Progenitor cell of endocrine pancreas (in vitro differentiated cells): Measurements from ENCODE around the gene CLEC3B. TPM values are rescaled to one million over a fixed set of nuclear protein-coding genes. Genes with fewer than 3 reads are reported as not detected.

Experiments
- DNase-seq: peaks from one replicate; pipeline ENCODE4 v3.0.0; 2021; ENCODE audit warnings: low spot score; ENCODE audit not compliant: unreplicated experiment
- H3K27ac Mint-ChIP-seq: 2 replicates; pipeline ENCODE4 v1.8.0; 2021; ENCODE audit warnings: mild to moderate bottlenecking, moderate library complexity, mixed read lengths
- H3K27me3 Mint-ChIP-seq: 2 replicates; pipeline ENCODE4 v1.8.0; 2021; ENCODE audit warnings: mixed read lengths
- H3K36me3 Mint-ChIP-seq: 2 replicates; pipeline ENCODE4 v1.8.0; 2022; ENCODE audit warnings: mixed read lengths; ENCODE audit not compliant: insufficient read depth
- H3K4me1 Mint-ChIP-seq: 2 replicates; pipeline ENCODE4 v1.8.0; 2021; ENCODE audit warnings: low read depth, mixed read lengths
- H3K4me3 Mint-ChIP-seq: 2 replicates; pipeline ENCODE4 v1.8.0; 2021; ENCODE audit warnings: low read depth, mild to moderate bottlenecking, moderate library complexity, mixed read lengths
- H3K9me3 Mint-ChIP-seq: 2 replicates; pipeline ENCODE4 v1.8.0; 2021; ENCODE audit warnings: low read depth, mixed read lengths
- CTCF ChIP-seq: fragments of 200-600 bp; sonication (generic); IDR thresholded peaks from one replicate; pipeline ENCODE4 v1.5.0; 2021; ENCODE audit warnings: antibody characterized with exemption, mild to moderate bottlenecking; ENCODE audit not compliant: unreplicated experiment
- total RNA-seq: library from RNA; stranded (reverse); gene quantifications from 2 replicates; pipeline ENCODE4 v1.2.1, GENCODE V29; 2021

The CLEC3B gene
- total RNA-seq, 1 donor from 2014 or later, result not detected

GRCh38 chr3:45083023-45083422 is 56.9 kb downstream of the CLEC3B start:
- no peak overlapping the region for H3K4me3 Mint-ChIP-seq
- peaks cover 1% of the 10 kb centered on the region for H3K36me3 Mint-ChIP-seq
- TF ChIP-seq CTCF, result no peak
- H3K27me3 Mint-ChIP-seq, result peaks cover 5% of the 10 kb centered on the region
- no peak for DNase-seq
- H3K27ac Mint-ChIP-seq, result no peak overlapping the region
- peaks cover 12% of the 10 kb centered on the region for H3K4me1 Mint-ChIP-seq
- no peaks in the 10 kb centered on the region for H3K9me3 Mint-ChIP-seq

- Mint-ChIP-seq H3K4me1 (peaks cover 18% of the 10 kb centered on the region), H3K27ac (no peak overlapping the region), H3K36me3 (peaks cover 1% of the 10 kb centered on the region), H3K4me3 (no peak overlapping the region), H3K9me3 (no peaks in the 10 kb centered on the region), H3K27me3 (peaks cover 5% of the 10 kb centered on the region)
- DNase-seq, result no peak
- no peak for TF ChIP-seq CTCF
Observed at GRCh38 chr3:45084361-45084760, 58.3 kb downstream of the CLEC3B start.

- no peaks in the 10 kb centered on the region for H3K9me3 Mint-ChIP-seq
- no peak overlapping the region for H3K27ac Mint-ChIP-seq
- peaks cover 4% of the 10 kb centered on the region for H3K36me3 Mint-ChIP-seq
- no peak for TF ChIP-seq CTCF
- H3K4me1 Mint-ChIP-seq, result peaks cover 18% of the 10 kb centered on the region
- H3K27me3 Mint-ChIP-seq, result peaks cover 2% of the 10 kb centered on the region
- no peak overlapping the region for H3K4me3 Mint-ChIP-seq
- no peak for DNase-seq
Observed at GRCh38 chr3:45084820-45085816, 59.0 kb downstream of the CLEC3B start.

Other genes starting within 250 kb of the CLEC3B start
- 13.4 and 13.6 TPM in 2 replicates for gene TMEM42, start 164.4 kb upstream of the CLEC3B start, total RNA-seq
- not detected in 2 replicates for gene TGM4, start 151.7 kb upstream of the CLEC3B start, total RNA-seq
- gene ZDHHC3, start 50.1 kb upstream of the CLEC3B start, total RNA-seq, result 61.2 and 64.9 TPM in 2 replicates
- 50.7 and 51.2 TPM in 2 replicates for gene EXOSC7, start 50.1 kb upstream of the CLEC3B start, total RNA-seq
- gene CDCP1, start 120.1 kb downstream of the CLEC3B start, total RNA-seq, result 10.1 and 15.3 TPM in 2 replicates
- 3.8 and 4.9 TPM in 2 replicates for gene TMEM158, start 200.0 kb downstream of the CLEC3B start, total RNA-seq